MCF 10A (cell line): Measurements from ENCODE around the gene OSER1. TPM values are rescaled to one million over a fixed set of nuclear protein-coding genes. Genes with fewer than 3 reads are reported as not detected.
"Not testable (repeated sequence)": the region's sequence is repeated elsewhere in the genome, so short reads cannot be mapped to it uniquely, and the experiment has no call there.

Source experiments
- BruUV-seq: library from RNA; stranded (reverse); fragments of 400-500 nt; replicated peaks from 2 replicates; lab custom pipeline; 2021; lab: Mats Ljungman, UMichigan
- CTCF ChIA-PET: fragments of 300-600 bp; sonication (Branson Sonifier 250); formaldehyde crosslinking; extraction: SDS; loops from one replicate; lab custom pipeline; 2021; ENCODE audit warnings: antibody characterized with exemption, inconsistent platforms; lab: Yijun Ruan, JAX
- POLR2A ChIA-PET: fragments of 300-600, 350-650 bp; sonication (Branson Sonifier 250); formaldehyde crosslinking; extraction: SDS; loops from one replicate; lab custom pipeline; 2020; ENCODE audit warnings: antibody characterized with exemption, inconsistent platforms; lab: Yijun Ruan, JAX
- DNase-seq: peaks from one replicate; pipeline ENCODE4 v3.0.0-alpha.2; 2018; ENCODE audit not compliant: unreplicated experiment
- H3K27ac Mint-ChIP-seq: one replicate; pipeline ENCODE4 v1.8.0; 2022; ENCODE audit warnings: mild to moderate bottlenecking, low read depth, mixed read lengths; ENCODE audit not compliant: unreplicated experiment
- H3K27me3 Mint-ChIP-seq: one replicate; pipeline ENCODE4 v1.8.0; 2022; ENCODE audit warnings: mixed read lengths; ENCODE audit not compliant: insufficient read depth, unreplicated experiment
- H3K36me3 Mint-ChIP-seq: one replicate; pipeline ENCODE4 v1.8.0; 2022; ENCODE audit warnings: mild to moderate bottlenecking, moderate library complexity, mixed read lengths; ENCODE audit not compliant: insufficient read depth, unreplicated experiment
- H3K4me1 Mint-ChIP-seq: one replicate; pipeline ENCODE4 v1.8.0; 2022; ENCODE audit warnings: mixed read lengths; ENCODE audit not compliant: insufficient read depth, unreplicated experiment
- H3K4me3 Mint-ChIP-seq: one replicate; pipeline ENCODE4 v1.8.0; 2022; ENCODE audit warnings: mild to moderate bottlenecking, moderate library complexity, mixed read lengths; ENCODE audit not compliant: unreplicated experiment
- H3K9me3 Mint-ChIP-seq: one replicate; pipeline ENCODE4 v1.8.0; 2022; ENCODE audit warnings: mixed read lengths; ENCODE audit not compliant: unreplicated experiment
- intact Hi-C: fragments of 100-400 bp; cut with micrococcal nuclease; formaldehyde crosslinking; loops from 2 replicates; pipeline ENCODE4 v1.14.1; 2022
- total RNA-seq: library from RNA; stranded (reverse); gene quantifications from 2 replicates; pipeline ENCODE4 v1.2.3, GENCODE V29; 2022
- TF ChIP-seq, protein P1 (sequence below): fragments of 200-600 bp; IDR thresholded peaks from one replicate; pipeline ENCODE4 v1.8.0; 2022; ENCODE audit warnings: antibody characterized with exemption, mild to moderate bottlenecking; ENCODE audit not compliant: unreplicated experiment

The OSER1 gene
- total RNA-seq, 1 experiment from 2014 or later = 50.8 TPM

DNA sequence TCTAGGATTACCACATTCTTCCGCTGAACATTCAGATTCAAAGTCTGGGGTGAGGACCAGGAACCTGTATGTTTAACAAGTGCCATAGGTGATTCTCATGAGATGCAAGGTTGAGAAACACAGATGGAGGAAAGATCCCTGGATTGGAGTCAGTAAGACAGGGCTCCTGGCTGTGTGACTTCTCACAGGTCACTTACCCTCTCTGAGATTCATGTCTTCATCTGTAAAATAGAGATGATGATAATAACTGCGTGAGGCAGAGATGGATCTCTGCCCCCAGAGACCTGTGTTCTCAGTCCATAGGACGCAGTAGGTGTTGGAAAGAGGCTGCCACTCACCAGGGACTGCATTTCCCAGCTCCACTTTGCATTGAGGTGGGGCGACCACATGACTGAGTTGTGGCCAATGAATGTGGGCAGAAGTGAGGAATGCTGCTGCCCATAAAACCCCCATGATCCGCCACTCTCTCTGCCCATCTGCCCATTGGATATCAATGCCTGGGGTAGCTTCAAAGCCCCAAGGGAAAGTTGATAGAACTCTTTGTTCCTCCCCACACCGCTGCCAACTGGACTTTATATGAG is 23.0 kb upstream of the OSER1 start:
- Mint-ChIP-seq H3K36me3 (peaks cover 5% of the 10 kb centered on the region), H3K4me1 (no peaks in the 10 kb centered on the region), H3K9me3 (no peaks in the 10 kb centered on the region), H3K4me3 (no peak overlapping the region), H3K27me3 (no peaks in the 10 kb centered on the region), H3K27ac (no peak overlapping the region)
- POLR2A ChIA-PET = interaction anchor here (0.6 kb wide), 1 partner anchor 42 kb away, joined by 3 read pairs; no protein-coding TSS in a partner anchor
- no peak for DNase-seq
- CTCF ChIA-PET = interaction anchor here (0.6 to 2.9 kb wide), 6 partner anchors 10 to 1566 kb away, joined by 3 to 25 read pairs (median 4); no protein-coding TSS in a partner anchor
- BruUV-seq = no TSS peak
- TF ChIP-seq, protein P1, sequence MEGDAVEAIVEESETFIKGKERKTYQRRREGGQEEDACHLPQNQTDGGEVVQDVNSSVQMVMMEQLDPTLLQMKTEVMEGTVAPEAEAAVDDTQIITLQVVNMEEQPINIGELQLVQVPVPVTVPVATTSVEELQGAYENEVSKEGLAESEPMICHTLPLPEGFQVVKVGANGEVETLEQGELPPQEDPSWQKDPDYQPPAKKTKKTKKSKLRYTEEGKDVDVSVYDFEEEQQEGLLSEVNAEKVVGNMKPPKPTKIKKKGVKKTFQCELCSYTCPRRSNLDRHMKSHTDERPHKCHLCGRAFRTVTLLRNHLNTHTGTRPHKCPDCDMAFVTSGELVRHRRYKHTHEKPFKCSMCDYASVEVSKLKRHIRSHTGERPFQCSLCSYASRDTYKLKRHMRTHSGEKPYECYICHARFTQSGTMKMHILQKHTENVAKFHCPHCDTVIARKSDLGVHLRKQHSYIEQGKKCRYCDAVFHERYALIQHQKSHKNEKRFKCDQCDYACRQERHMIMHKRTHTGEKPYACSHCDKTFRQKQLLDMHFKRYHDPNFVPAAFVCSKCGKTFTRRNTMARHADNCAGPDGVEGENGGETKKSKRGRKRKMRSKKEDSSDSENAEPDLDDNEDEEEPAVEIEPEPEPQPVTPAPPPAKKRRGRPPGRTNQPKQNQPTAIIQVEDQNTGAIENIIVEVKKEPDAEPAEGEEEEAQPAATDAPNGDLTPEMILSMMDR = no peak
- intact Hi-C loops = no loop called here

DNA sequence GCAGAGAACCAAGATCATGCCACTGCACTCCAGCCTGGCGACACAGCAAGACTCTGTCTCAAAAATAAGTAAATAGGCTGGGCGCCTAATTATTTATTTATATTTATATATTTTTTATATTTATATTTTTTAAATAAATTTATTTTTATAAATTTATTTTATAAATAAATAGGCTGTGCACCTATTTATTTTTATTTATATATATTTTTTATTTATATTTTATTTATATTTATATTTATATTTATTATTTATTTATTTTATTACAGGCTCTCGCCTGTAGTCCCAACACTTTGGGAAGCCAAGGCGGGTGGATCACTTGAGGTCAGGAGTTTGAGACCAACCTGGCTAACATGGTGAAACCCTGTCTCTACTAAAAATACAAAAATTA is 21.9 kb upstream of the OSER1 start:
- H3K36me3 Mint-ChIP-seq, H3K9me3 Mint-ChIP-seq, H3K27me3 Mint-ChIP-seq, H3K27ac Mint-ChIP-seq, intact Hi-C loops, H3K4me1 Mint-ChIP-seq, H3K4me3 Mint-ChIP-seq, POLR2A ChIA-PET, DNase-seq, BruUV-seq: not testable (repeated sequence)
- CTCF ChIA-PET = interaction anchor here (0.5 to 2.9 kb wide), 6 partner anchors 16 to 561 kb away, joined by 3 to 25 read pairs (median 4); partner anchors contain the start of gene FITM2

DNA sequence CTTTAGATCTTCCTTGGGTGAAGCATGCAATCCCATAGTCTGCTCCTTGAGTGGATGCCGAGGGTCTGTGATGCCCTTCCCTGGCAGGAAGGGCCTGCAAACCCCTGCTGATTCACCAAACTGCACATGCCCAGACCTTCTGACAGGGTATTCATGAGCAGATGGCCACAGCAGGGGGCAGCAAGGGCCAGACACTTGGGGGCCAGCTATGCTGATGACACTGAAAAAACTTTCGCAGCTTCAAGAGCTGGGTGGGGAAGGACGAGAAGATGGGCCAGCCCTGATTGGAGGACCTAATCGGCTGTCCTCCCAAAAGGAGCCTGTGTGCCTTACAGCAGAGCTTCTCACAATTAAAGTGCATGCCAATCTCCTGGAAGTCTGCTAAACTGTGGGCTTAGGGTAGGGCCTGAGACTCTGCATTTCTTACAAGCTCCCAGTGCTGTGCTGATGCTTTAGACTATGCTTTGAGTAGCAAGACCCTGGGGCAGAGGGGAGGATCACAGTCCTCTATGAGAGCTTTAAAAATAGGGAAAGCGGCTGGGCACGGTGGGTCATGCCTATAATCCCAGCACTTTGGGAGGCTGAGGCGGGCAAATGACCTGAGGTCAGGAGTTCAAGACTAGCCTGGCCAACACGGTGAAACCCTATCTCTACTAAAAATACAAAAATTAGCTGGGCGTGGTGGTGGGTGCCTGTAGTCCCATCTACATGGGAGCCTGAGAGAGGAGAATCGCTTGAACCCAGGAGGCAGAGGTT is 21.3 kb upstream of the OSER1 start:
- H3K27ac Mint-ChIP-seq = no peak overlapping the region
- H3K36me3 Mint-ChIP-seq = peaks cover 5% of the 10 kb centered on the region
- POLR2A ChIA-PET = interaction anchor here (0.6 kb wide), 1 partner anchor 432 kb away, joined by 3 read pairs; no protein-coding TSS in a partner anchor
- CTCF ChIA-PET = interaction anchor here (0.9 to 1.4 kb wide), 6 partner anchors 13 to 239 kb away, joined by 3 to 8 read pairs (median 4); partner anchors contain the start of gene FITM2
- no TSS peak for BruUV-seq
- DNase-seq = no peak
- H3K9me3 Mint-ChIP-seq = no peaks in the 10 kb centered on the region
- intact Hi-C loops = no loop called here
- no peaks in the 10 kb centered on the region for H3K4me1 Mint-ChIP-seq
- no peaks in the 10 kb centered on the region for H3K27me3 Mint-ChIP-seq
- TF ChIP-seq, protein P1 = no peak
- no peak overlapping the region for H3K4me3 Mint-ChIP-seq

DNA sequence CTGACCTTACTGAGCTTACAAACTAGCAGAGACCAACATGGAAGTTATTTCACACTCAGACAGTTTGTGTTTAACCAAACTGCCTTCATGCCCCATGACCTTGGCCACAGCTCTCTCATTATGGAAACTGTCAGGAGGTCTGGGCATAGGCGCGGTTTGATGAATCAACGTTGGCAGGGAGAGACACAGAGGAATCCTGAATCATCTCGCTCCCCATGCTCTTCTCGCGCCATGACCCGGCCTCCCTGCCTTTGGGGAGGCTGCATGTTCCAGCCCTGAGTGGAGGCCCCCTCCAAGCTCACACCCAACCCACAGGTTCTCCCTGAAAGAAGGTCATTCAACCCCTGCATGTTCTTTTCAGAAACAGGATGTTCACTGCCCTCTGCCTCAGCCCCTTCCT is 20.6 kb upstream of the OSER1 start:
- no TSS peak for BruUV-seq
- ChIA-PET POLR2A (no interaction called here), CTCF (interaction anchor here (0.6 to 1.3 kb wide), 5 partner anchors 13 to 240 kb away, joined by 3 to 8 read pairs (median 4); partner anchors contain the start of gene FITM2)
- Mint-ChIP-seq H3K4me1 (no peaks in the 10 kb centered on the region), H3K9me3 (no peaks in the 10 kb centered on the region), H3K4me3 (no peak overlapping the region), H3K36me3 (no peaks in the 10 kb centered on the region), H3K27ac (no peak overlapping the region), H3K27me3 (no peaks in the 10 kb centered on the region)
- peak; percentile 12 for DNase-seq
- TF ChIP-seq, protein P1 = no peak
- intact Hi-C loops = no loop called here
